GM21528 (cell line): Measurements from ENCODE around the gene AGAP3.

ENCODE experiments used
- ATAC-seq: cut with Tn5 transposase; IDR thresholded peaks from one replicate; pipeline ENCODE4 v1.9.1; 2021; ENCODE audit warnings: mild to moderate bottlenecking, moderate library complexity; ENCODE audit not compliant: unreplicated experiment, low FRiP score

AGAP3 gene

GRCh38 chr7:151071032-151071866 lies 15.0 kb upstream of the AGAP3 start:
- no peak for ATAC-seq

DNA sequence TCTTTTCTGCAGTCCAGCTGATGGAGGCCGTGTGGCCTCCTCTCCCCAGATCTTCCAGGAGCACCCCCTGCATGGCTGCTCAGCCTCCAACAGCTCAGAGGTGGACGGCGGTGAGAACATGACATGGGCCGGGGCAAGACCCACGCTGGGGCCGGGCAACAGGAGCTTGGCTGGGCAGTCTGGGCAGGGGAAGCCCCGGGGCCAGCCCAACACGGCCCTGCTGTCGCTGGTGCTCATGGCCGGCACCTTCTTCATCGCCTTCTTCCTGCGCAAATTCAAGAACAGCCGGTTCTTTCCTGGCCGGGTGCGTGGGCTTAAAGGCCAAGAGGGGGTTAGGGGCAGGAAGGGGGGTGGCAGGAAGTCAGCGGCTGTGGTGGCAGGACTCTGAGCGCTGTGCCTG lies 12.3 kb upstream of the AGAP3 start:
- no peak for ATAC-seq

GRCh38 chr7:151074817-151075661 lies 11.2 kb upstream of the AGAP3 start:
- ATAC-seq: no peak

DNA sequence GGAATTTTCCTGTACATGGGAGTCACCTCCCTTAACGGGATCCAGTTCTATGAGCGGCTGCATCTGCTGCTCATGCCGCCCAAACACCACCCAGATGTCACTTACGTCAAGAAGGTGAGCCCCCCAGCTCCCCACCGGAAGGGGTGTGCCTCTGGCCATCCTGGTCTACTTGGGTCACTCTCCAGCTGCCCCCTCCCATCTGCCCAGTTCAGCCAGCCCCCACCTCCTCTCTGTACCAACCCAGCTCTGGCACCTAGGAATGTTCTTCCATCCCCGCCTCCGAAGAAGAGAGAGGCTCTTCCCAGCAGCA lies 10.7 kb upstream of the AGAP3 start:
- ATAC-seq: no peak

- no peak for ATAC-seq
These were observed 10.3 kb upstream of the AGAP3 start for GRCh38 chr7:151075978-151076426.

DNA sequence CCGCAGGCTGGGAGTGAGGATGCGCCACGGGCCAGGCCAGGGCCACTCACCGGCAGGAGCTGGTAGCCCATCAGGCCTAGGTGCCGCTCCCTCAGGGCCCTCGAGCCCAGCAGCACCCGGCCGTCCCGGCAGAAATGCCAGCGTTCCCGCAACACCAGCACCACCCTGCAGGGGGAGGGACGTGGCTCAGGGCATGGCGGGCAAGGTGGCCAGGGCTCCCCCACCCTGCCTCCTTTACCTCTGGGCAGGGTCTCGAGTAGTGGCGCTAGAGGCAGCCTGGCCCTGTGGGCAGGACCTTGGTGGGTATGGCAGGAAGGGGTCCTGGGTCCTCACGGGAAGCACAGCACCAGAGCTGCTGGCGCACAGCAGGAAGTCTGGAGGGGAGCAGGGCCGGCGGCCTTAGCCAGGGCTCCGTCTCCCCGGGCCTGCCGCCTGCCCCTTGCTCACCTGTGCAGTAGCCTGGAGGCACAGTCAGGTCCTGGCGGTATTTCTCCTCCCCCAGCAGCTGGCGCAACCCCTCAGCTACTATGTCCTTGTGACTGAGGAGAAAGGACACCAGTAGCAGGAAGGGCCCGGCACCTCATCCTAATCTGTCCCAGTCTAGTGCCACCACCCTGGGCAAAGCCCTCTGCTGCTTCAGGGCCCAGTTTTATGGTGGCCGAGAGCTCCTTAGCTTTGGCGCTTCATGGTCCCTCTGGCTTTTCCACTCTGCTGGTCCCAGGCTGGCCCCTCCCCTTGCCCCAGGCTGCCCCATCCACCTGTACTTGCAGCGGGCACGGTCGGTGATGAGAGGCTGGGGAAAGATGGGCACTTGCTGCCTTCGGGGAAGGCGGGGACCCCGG lies 9.2 kb upstream of the AGAP3 start:
- ATAC-seq: no peak

GRCh38 chr7:151077705-151078232 lies 8.5 kb upstream of the AGAP3 start:
- ATAC-seq: no peak

DNA sequence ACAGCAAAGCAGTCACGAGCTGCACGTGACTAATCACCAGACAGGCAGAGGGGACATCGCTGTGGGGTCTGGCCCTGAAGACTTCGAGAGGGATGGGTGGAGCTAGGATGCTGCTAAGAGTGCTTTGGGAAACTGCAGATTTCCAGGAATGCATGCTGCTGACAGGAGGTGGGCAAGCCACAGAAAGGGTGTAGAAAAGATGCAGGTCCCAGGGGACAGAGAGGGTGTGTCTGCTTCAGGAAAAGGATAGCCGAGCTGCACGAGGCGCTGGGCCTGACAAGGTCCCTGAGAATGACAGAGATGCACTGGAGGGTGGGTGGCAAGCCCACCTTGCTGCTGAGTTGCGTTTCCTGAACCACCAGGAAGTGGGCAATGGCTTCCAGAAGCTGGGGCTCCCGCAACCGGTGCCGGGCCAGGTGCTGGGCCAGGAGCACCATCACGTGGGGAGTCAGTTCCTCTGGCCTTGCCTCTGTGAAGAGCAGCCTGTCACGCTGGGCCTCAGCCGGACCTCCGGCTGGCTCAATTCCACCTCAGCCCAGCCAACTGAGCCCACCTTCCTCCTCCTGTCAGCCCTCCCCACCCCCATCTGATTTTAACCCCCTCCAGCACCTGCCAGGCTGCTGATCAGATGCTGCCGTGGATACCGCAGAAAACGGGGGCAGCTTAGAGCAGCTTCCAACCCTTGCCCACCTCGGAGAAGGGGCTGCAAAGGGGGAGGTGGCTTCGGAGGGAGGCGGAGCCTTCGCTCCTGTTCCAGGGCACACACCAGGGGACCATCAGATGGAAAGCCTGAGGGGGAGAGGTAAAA lies 7.8 kb upstream of the AGAP3 start:
- no peak for ATAC-seq

- ATAC-seq: no peak
These were observed 6.9 kb upstream of the AGAP3 start for GRCh38 chr7:151079199-151079910.

GRCh38 chr7:151080067-151080521 lies 6.2 kb upstream of the AGAP3 start:
- peak; percentile 2 for ATAC-seq

DNA sequence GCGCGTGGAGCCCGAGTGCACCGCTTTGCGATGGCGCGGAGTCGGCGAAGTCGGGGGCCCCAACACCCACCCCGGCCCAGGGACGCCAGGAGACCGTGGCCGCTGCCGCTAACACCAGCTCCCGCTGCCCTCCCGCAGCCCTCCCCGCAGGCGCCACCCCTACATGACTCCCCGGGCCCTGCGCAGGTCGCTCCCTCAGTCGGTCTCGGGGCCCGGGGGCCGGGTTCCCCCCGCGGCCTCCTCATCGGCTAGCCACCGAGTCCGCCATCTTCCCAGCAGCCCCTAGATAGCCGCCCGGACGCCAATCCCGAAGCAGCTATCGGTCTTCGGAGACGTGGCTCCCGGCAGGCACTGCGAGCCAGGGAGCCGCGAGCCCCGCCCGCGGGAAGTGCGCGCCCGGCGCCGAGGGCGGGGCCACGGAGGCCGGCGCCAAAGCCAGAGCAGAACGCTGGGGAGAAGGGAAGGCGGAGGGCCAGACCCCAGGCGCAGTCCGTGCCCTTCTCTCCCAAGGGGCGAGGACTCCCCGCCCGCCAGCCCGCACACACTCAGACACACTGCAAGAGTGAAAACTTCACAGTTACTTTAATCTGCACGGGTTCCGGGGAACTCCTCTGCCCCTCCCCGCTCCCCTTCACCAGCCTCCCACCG lies 5.6 kb upstream of the AGAP3 start, which contains the start of gene FASTK:
Gene FASTK, minus strand, starts transcription at position 288 of the 648 bp plus-strand sequence. Its CDS starts 43 bp downstream, at position 245.
- ATAC-seq: peak; percentile 75

DNA sequence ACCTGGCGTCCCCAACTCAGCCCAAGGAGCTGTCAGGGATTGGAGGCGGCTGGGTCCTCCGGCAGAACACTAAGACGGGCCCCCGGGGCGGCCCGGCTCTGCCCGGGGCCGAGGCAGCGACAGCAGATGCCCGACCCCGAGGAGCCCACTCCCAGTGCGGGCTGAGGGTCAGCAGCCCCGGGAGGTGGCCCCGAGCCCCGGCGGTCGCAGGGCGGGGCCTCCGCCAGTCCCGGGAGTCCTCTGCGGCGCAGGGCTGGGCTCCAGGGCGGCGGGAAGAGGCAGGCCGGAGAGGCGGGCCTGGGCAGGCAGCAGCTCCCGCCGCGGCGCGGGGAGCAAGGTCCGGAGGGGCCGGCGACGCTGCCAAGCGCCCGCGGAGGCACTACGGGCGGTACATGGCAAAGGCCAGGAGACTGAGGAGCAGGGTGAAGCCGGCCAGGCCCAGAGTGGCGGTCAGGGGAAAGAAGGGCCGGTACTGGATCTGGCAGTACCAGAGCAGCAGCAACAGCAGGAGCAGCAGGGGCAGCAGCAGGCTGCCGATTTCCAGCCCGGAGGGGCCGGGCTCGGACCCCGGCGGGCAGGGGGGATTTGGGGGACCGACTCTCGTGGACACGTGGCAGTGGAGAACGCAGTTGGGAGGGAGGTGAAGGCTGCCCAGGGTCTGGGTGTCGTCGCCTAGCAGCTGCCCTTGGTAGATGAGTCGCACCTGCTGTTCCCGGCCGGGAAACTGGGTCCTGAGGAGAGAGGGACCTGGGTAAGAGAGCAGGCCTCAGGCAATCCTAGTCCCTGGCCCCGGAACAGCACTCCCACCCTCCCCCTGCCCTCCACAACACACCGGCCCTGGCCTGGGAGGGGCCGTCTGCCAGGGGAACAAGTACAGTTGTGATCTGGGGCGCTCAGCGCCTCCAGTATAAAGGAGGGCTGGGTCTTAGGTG lies 4.8 kb upstream of the AGAP3 start:
- ATAC-seq: no peak

DNA sequence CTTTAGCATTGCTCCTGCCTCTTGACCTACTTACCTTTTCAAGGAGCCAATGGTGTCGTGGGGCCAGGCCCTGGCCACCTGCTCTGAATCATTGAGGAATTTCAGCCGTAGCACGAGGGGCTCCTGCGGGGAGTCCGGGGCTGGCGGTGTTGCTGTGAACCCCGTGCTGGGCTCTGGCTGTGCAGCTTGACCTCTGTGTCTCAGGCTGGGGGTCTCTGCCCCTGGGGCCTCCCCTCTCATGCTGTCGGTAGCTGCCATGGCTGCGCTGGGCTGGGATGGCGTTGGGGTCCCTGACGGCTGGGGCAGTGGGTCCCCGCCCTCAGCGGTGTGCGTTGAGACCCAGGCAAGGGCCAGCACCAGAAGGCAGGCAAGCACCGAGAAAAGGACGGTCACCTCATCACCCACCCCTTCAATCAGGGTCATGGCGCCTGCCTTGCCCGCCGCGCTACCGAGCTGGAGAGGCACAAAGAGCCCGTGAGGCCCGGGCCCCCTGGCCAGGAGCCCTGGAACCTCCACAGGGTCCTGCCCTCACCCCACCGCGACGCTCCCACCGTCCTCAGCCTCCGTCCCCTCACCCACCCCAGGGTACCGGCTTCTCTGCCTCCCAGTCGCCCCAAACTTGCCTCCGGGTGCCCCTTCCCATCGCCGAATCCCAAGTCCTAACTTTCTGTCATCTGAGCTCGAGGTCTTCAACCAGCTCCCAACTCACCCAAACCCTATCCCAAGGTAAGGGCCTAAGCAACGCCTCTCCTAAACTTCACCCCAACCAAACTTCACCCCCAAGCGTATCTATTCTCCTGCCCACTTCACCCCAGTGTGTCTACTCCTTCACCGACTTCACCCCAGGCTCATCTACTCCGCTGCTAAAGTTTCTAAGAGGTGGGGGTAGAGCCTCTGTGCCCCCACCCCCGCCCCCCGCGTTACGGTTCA lies 3.9 kb upstream of the AGAP3 start:
- no peak for ATAC-seq

DNA sequence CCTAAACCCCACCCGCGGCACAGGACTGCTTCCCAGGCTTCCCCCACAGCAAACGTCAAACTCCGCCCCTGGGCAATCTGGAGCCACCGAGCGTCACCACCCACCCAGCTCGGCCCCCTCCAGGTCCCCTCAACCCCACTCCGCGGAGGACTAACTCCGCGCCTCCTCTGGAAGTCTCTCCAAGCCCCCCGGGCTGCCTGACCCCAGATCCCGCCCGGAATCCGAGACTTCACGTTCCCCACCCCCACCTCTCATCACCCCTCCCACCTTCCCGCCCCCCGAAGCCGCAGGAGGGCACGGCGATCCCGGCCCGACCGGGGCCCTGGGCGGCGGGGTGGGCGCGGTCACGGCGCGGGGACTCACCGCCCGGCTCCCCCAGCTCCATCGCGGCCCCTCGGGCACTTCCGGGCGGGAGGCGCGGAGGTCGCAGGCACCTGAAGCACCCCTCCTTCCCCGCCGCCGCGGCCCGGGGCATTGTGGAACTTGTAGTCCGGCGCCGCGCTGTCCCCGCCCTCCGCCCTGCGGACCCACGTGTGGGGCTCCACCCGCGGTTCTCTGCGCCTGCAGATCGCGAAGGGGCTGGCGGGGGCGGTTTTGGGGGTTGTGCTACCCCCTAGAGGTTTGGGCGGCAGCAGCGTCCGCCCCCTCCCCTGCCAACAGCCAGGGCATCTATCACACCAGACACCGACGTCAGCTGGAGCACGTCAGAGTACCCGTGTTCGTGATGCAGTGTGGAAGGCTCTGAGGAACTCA lies 3.0 kb upstream of the AGAP3 start, which contains the start of gene TMUB1:
Gene TMUB1, minus strand, starts transcription at position 423 of the 753 bp plus-strand sequence. CDS start 930 bp downstream, outside the sequence.
- ATAC-seq: peak; percentile 48

GRCh38 chr7:151083824-151084160 lies 2.5 kb upstream of the AGAP3 start:
- no peak for ATAC-seq

- no peak for ATAC-seq
These were observed 965 bp upstream of the AGAP3 start for GRCh38 chr7:151085329-151085690.
